Measurements from ENCODE around the gene DENND1B. TPM values are rescaled to one million over a fixed set of nuclear protein-coding genes. Genes with fewer than 3 reads are reported as not detected.

DENND1B gene
- total RNA-seq, 1 donor from 2014 or later = 13.1 TPM

- Histone ChIP-seq H3K36me3 (no peaks in the 10 kb centered on the region), H2AFZ (replicated peaks) (no peak overlapping the region), H3K4me1 (peaks cover 54% of the 10 kb centered on the region), H4K20me1 (ENCODE audit: low read depth) (no peaks in the 10 kb centered on the region), H3K27me3 (no peaks in the 10 kb centered on the region), H3K9ac (no peak overlapping the region), H3K27ac (no peak overlapping the region), H3K4me3 (no peak overlapping the region), H3K9me3 (ENCODE audit: low read depth) (no peaks in the 10 kb centered on the region), H3K4me2 (no peak overlapping the region), H3F3A (ENCODE audit: low read depth) (peaks cover 2% of the 10 kb centered on the region), H3K79me2 (ENCODE audit: low read depth) (no peaks in the 10 kb centered on the region)
- H3K9me3 Mint-ChIP-seq = peaks cover 9% of the 10 kb centered on the region
- H3K4me3 Mint-ChIP-seq = no peak overlapping the region
- TF ChIP-seq, protein P1, sequence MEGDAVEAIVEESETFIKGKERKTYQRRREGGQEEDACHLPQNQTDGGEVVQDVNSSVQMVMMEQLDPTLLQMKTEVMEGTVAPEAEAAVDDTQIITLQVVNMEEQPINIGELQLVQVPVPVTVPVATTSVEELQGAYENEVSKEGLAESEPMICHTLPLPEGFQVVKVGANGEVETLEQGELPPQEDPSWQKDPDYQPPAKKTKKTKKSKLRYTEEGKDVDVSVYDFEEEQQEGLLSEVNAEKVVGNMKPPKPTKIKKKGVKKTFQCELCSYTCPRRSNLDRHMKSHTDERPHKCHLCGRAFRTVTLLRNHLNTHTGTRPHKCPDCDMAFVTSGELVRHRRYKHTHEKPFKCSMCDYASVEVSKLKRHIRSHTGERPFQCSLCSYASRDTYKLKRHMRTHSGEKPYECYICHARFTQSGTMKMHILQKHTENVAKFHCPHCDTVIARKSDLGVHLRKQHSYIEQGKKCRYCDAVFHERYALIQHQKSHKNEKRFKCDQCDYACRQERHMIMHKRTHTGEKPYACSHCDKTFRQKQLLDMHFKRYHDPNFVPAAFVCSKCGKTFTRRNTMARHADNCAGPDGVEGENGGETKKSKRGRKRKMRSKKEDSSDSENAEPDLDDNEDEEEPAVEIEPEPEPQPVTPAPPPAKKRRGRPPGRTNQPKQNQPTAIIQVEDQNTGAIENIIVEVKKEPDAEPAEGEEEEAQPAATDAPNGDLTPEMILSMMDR (IDR thresholded peaks at IDR 0.05) = no peak
- TF ChIP-seq EZH2 (IDR thresholded peaks at IDR 0.05) = no peak
- no peak for TF ChIP-seq EZH2phosphoT487 (IDR thresholded peaks at IDR 0.05)
- H3K36me3 Mint-ChIP-seq = peaks cover 2% of the 10 kb centered on the region
- no peak overlapping the region for H3K27ac Mint-ChIP-seq
- H3K4me1 Mint-ChIP-seq = peaks cover 13% of the 10 kb centered on the region
- DNase-seq (ENCODE audit: low spot score) = no peak
- peaks cover 2% of the 10 kb centered on the region for H3K27me3 Mint-ChIP-seq (ENCODE audit: insufficient read depth, low read depth)
Observed at GRCh38 chr1:197740992-197741391, 34.3 kb downstream of the DENND1B start.

DNA sequence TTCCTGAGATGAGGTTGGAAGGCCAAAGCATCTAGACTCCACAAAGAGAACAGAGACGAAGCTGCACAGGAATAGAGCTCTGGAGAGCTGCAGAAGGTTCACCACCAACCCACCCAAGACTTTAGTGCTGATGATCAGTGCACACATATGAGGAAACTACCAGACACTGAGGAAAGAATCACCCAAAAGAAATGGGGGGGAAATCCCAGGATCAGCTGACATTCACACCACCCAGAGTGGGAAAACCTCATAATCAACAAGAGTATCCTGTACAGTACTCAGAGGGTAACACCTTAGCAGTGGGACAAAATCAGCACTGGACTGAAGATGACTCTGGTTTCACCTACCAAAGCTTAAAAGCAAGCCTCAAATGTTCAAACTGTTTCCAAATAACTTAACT lies 36.4 kb downstream of the DENND1B start:
- Histone ChIP-seq H3K79me2 (ENCODE audit: low read depth) (no peaks in the 10 kb centered on the region), H3K4me1 (peaks cover 74% of the 10 kb centered on the region), H3K4me3 (no peak overlapping the region), H3K4me2 (no peak overlapping the region), H4K20me1 (ENCODE audit: low read depth) (no peaks in the 10 kb centered on the region), H3K27me3 (no peaks in the 10 kb centered on the region), H3K27ac (no peak overlapping the region), H3K36me3 (no peaks in the 10 kb centered on the region), H3K9ac (no peak overlapping the region), H3F3A (ENCODE audit: low read depth) (peaks cover 12% of the 10 kb centered on the region), H3K9me3 (ENCODE audit: low read depth) (peaks cover 4% of the 10 kb centered on the region), H2AFZ (replicated peaks) (no peak overlapping the region)
- no peak for TF ChIP-seq EZH2phosphoT487 (IDR thresholded peaks at IDR 0.05)
- TF ChIP-seq, protein P1 (IDR thresholded peaks at IDR 0.05) = no peak
- no peak for TF ChIP-seq EZH2 (IDR thresholded peaks at IDR 0.05)
- peaks cover 7% of the 10 kb centered on the region for H3K36me3 Mint-ChIP-seq
- H3K9me3 Mint-ChIP-seq = peaks cover 9% of the 10 kb centered on the region
- peaks cover 26% of the 10 kb centered on the region for H3K4me1 Mint-ChIP-seq
- no peak overlapping the region for H3K4me3 Mint-ChIP-seq
- DNase-seq (ENCODE audit: low spot score) = no peak
- peaks cover 2% of the 10 kb centered on the region for H3K27me3 Mint-ChIP-seq (ENCODE audit: insufficient read depth, low read depth)
- H3K27ac Mint-ChIP-seq = no peak overlapping the region

GRCh38 chr1:197737916-197738315 lies 37.4 kb downstream of the DENND1B start:
- H3K4me2 ChIP-seq = no peak overlapping the region
- Mint-ChIP-seq H3K9me3 (peaks cover 5% of the 10 kb centered on the region), H3K27ac (no peak overlapping the region), H3K4me1 (peaks cover 35% of the 10 kb centered on the region), H3K36me3 (peaks cover 7% of the 10 kb centered on the region), H3K4me3 (no peak overlapping the region), H3K27me3 (ENCODE audit: insufficient read depth, low read depth) (peaks cover 2% of the 10 kb centered on the region)
- H4K20me1 ChIP-seq (ENCODE audit: low read depth) = no peaks in the 10 kb centered on the region
- H3K36me3 ChIP-seq = no peaks in the 10 kb centered on the region
- no peak overlapping the region for H3K27ac ChIP-seq
- DNase-seq (ENCODE audit: low spot score) = no peak
- no peaks in the 10 kb centered on the region for H3K27me3 ChIP-seq
- no peaks in the 10 kb centered on the region for H3K79me2 ChIP-seq (ENCODE audit: low read depth)
- peaks cover 20% of the 10 kb centered on the region for H3F3A ChIP-seq (ENCODE audit: low read depth)
- H3K4me1 ChIP-seq = peaks cover 81% of the 10 kb centered on the region
- TF ChIP-seq, protein P1 (IDR thresholded peaks at IDR 0.05) = no peak
- TF ChIP-seq EZH2phosphoT487 (IDR thresholded peaks at IDR 0.05) (no peak), EZH2 (IDR thresholded peaks at IDR 0.05) (no peak)
- H3K9me3 ChIP-seq (ENCODE audit: low read depth) = peaks cover 4% of the 10 kb centered on the region
- H3K4me3 ChIP-seq = no peak overlapping the region
- H2AFZ ChIP-seq (replicated peaks) = no peak overlapping the region
- H3K9ac ChIP-seq = no peak overlapping the region

Measured in neural progenitor cell (in vitro differentiated cells).